HepG2 (cell line): ENCODE data around the gene LMAN2. TPM values are rescaled to one million over a fixed set of nuclear protein-coding genes. Genes with fewer than 3 reads are reported as not detected.

Experiments
- ARID3A ChIP-seq: IDR thresholded peaks from 2 replicates; pipeline ENCODE4 v1.6.1; 2012; ENCODE audit warnings: low read depth, low read length, improper control_type of control experiment
- ASH2L ChIP-seq: fragments of 300-600, 200-600 bp; sonication (generic); IDR thresholded peaks from 2 replicates; pipeline ENCODE4 v1.7.0; 2017; ENCODE audit warnings: low read depth, mild to moderate bottlenecking, moderate library complexity, mixed read lengths, low read length; ENCODE audit not compliant: insufficient read length
- MED8 ChIP-seq: sonication (generic); formaldehyde crosslinking; IDR thresholded peaks from 2 replicates; pipeline ENCODE4 v1.8.1; 2023; ENCODE audit warnings: mild to moderate bottlenecking, missing genetic modification reagents; ENCODE audit not compliant: insufficient replicate concordance
- MEIS1 ChIP-seq: sonication (generic); formaldehyde crosslinking; IDR thresholded peaks from 2 replicates; pipeline ENCODE4 v1.9.0; 2021; ENCODE audit warnings: mild to moderate bottlenecking, missing genetic modification reagents, moderate library complexity, borderline replicate concordance
- MIXL1 ChIP-seq: IDR thresholded peaks from 2 replicates; pipeline ENCODE4 v1.6.1; 2016
- NFYC ChIP-seq: IDR thresholded peaks from 2 replicates; pipeline ENCODE4 v1.6.1; 2016; ENCODE audit warnings: missing genetic modification reagents, missing compliant biosample characterization
- RAD21 ChIP-seq: fragments of 450-650 bp; formaldehyde crosslinking; IDR thresholded peaks from 2 replicates; pipeline ENCODE4 v1.5.0; 2020; ENCODE audit warnings: mild to moderate bottlenecking
- REPIN1 ChIP-seq: sonication (generic); formaldehyde crosslinking; IDR thresholded peaks from 2 replicates; pipeline ENCODE4 v1.8.0; 2022; ENCODE audit warnings: missing genetic modification reagents, low read depth, mild to moderate bottlenecking, borderline replicate concordance
- RNF2 ChIP-seq: fragments of 450-650 bp; conservative IDR thresholded peaks from 2 replicates; pipeline ENCODE4 v1.6.1; 2016; ENCODE audit warnings: low read depth
- SMC3 ChIP-seq: IDR thresholded peaks from 2 replicates; pipeline ENCODE4 v1.6.1; 2011; ENCODE audit warnings: low read length, improper control_type of control experiment
- SPEN ChIP-seq: sonication (generic); formaldehyde crosslinking; IDR thresholded peaks from 2 replicates; pipeline ENCODE4 v1.5.1; 2020; ENCODE audit warnings: low read depth, mild to moderate bottlenecking, missing genetic modification reagents
- TRIM22 ChIP-seq: fragments of 450-650 bp; IDR thresholded peaks from 2 replicates; pipeline ENCODE4 v1.6.1; 2017
- XBP1 ChIP-seq: sonication (generic); formaldehyde crosslinking; IDR thresholded peaks from 2 replicates; pipeline ENCODE4 v1.5.0; 2020; ENCODE audit warnings: missing genetic modification reagents
- YEATS4 ChIP-seq: sonication (generic); formaldehyde crosslinking; IDR thresholded peaks from 2 replicates; pipeline ENCODE4 v1.4.0; 2020; ENCODE audit warnings: missing genetic modification reagents, borderline replicate concordance
- ZBTB39 ChIP-seq: sonication (generic); formaldehyde crosslinking; IDR thresholded peaks from 2 replicates; pipeline ENCODE4 v1.5.0; 2020; ENCODE audit warnings: missing genetic modification reagents
- ZEB1 ChIP-seq: IDR thresholded peaks from 2 replicates; pipeline ENCODE4 v1.6.1; 2012; ENCODE audit warnings: mild to moderate bottlenecking, low read depth, inconsistent platforms; ENCODE audit not compliant: insufficient replicate concordance
- ZNF235 ChIP-seq: sonication (generic); formaldehyde crosslinking; IDR thresholded peaks from 2 replicates; pipeline ENCODE4 v1.8.1; 2023; ENCODE audit warnings: mild to moderate bottlenecking, missing genetic modification reagents, borderline replicate concordance
- ZNF337 ChIP-seq: sonication (generic); formaldehyde crosslinking; IDR thresholded peaks from 2 replicates; pipeline ENCODE4 v1.5.1; 2020; ENCODE audit warnings: missing genetic modification reagents, low read depth, mild to moderate bottlenecking, borderline replicate concordance
- ZNF446 ChIP-seq: sonication (generic); formaldehyde crosslinking; IDR thresholded peaks from 2 replicates; pipeline ENCODE4 v1.5.0; 2020; ENCODE audit warnings: mild to moderate bottlenecking, missing genetic modification reagents
- ZNF75D ChIP-seq: sonication (generic); formaldehyde crosslinking; IDR thresholded peaks from 2 replicates; pipeline ENCODE4 v1.8.1; 2023; ENCODE audit warnings: missing genetic modification reagents, mild to moderate bottlenecking, borderline replicate concordance
- ZNF777 ChIP-seq: sonication (generic); formaldehyde crosslinking; IDR thresholded peaks from 2 replicates; pipeline ENCODE4 v1.4.0; 2020; ENCODE audit warnings: missing genetic modification reagents
- ZNF816 ChIP-seq: sonication (generic); formaldehyde crosslinking; IDR thresholded peaks from 2 replicates; pipeline ENCODE4 v1.8.0; 2022; ENCODE audit warnings: missing genetic modification reagents, mild to moderate bottlenecking, borderline replicate concordance
- polyA plus RNA-seq, 8 experiments: library from polyadenylated mRNA; depleted of rRNA in 3 of 8; stranded (reverse) in 7 of 8; unstranded in 1 of 8; fragments of >200 nt; fragmentation: Illumina TruSeq in 4 of 8; extraction: Trizol in 4 of 8; gene quantifications; 2 replicates each; pipeline versions ENCODE4 v1.2.1 to v1.2.3, GENCODE V29; 2011 to 2016; ENCODE audit warnings: low read depth in 4 of 8, missing spikeins in 1 of 8, mixed read lengths in 1 of 8; ENCODE audit not compliant: insufficient read depth in 1 of 8
- total RNA-seq, 5 experiments: library from RNA; depleted of rRNA; stranded (reverse); fragments of >200 nt; fragmentation: Illumina TruSeq; extraction: Trizol; gene quantifications; 2 replicates each; pipeline ENCODE4 v1.2.3, GENCODE V29; 2016; ENCODE audit warnings: low read depth in 1 of 5
- TF ChIP-seq, protein P1 (sequence below): fragments of 450-650 bp; IDR thresholded peaks from 2 replicates; pipeline ENCODE4 v1.6.1; 2016
- TF ChIP-seq, protein P2 (sequence below): IDR thresholded peaks from 2 replicates; pipeline ENCODE4 v1.6.1; 2016; ENCODE audit warnings: missing compliant biosample characterization, missing genetic modification reagents, borderline replicate concordance

LMAN2 gene
- total and polyA plus RNA-seq, 2 of the 13 experiments (the other 11 are each of a cell fraction or from before 2014, with no cell fraction given): 191 to 197 TPM

- no peak for TF ChIP-seq ARID3A
- TF ChIP-seq MEIS1 (CRISPR knock-in tag): no peak
- TF ChIP-seq XBP1 (CRISPR knock-in tag): no peak
- TF ChIP-seq ZBTB39 (CRISPR knock-in tag): no peak; the same call in 1 of the 2 replicates
- TF ChIP-seq ZEB1: no peak
- no peak for TF ChIP-seq ZNF777 (CRISPR knock-in tag)
- TF ChIP-seq, protein P1, sequence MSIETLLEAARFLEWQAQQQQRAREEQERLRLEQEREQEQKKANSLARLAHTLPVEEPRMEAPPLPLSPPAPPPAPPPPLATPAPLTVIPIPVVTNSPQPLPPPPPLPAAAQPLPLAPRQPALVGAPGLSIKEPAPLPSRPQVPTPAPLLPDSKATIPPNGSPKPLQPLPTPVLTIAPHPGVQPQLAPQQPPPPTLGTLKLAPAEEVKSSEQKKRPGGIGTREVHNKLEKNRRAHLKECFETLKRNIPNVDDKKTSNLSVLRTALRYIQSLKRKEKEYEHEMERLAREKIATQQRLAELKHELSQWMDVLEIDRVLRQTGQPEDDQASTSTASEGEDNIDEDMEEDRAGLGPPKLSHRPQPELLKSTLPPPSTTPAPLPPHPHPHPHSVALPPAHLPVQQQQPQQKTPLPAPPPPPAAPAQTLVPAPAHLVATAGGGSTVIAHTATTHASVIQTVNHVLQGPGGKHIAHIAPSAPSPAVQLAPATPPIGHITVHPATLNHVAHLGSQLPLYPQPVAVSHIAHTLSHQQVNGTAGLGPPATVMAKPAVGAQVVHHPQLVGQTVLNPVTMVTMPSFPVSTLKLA: no peak
- TF ChIP-seq RAD21 (CRISPR knock-in tag): no peak
- TF ChIP-seq REPIN1 (CRISPR knock-in tag): no peak
- no peak for TF ChIP-seq RNF2
- TF ChIP-seq MED8 (CRISPR knock-in tag): no peak
- TF ChIP-seq SMC3: no peak
- no peak for TF ChIP-seq ZNF446 (CRISPR knock-in tag)
- TF ChIP-seq SPEN: no peak
- no peak for TF ChIP-seq ZNF75D (CRISPR knock-in tag)
- TF ChIP-seq TRIM22: no peak
- TF ChIP-seq NFYC (CRISPR knock-in tag): no peak
- TF ChIP-seq ZNF816 (CRISPR knock-in tag): peak; percentile 67; the same call in 1 of the 2 replicates
- TF ChIP-seq YEATS4: 0 out of 2 replicates have a peak, but pooled peaks have one; percentile 0
- no peak for TF ChIP-seq ZNF235 (CRISPR knock-in tag)
- peak; percentile 23 for TF ChIP-seq ASH2L
- TF ChIP-seq MIXL1: no peak
- TF ChIP-seq, protein P2, sequence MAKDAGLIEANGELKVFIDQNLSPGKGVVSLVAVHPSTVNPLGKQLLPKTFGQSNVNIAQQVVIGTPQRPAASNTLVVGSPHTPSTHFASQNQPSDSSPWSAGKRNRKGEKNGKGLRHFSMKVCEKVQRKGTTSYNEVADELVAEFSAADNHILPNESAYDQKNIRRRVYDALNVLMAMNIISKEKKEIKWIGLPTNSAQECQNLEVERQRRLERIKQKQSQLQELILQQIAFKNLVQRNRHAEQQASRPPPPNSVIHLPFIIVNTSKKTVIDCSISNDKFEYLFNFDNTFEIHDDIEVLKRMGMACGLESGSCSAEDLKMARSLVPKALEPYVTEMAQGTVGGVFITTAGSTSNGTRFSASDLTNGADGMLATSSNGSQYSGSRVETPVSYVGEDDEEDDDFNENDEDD (CRISPR knock-in tag): no peak
- TF ChIP-seq ZNF337 (CRISPR knock-in tag): 0 out of 2 replicates have a peak, but pooled peaks have one; percentile 8
Measured at GRCh38 chr5:177303925-177304391, 47.5 kb downstream of the LMAN2 start (continued).
